BLaER1 treated with 17β-estradiol and CSF1 and Interleukin-3, amounts not matched to agents 10 nM and 100 nM (cell line): ENCODE measurements around the gene MED14.

Experiments
- H3K27ac ChIP-seq, 11 experiments: shearing (Covaris generic); formaldehyde crosslinking; 2 replicates each; pipeline ENCODE4 v1.8.1; 2022
- H3K27me3 ChIP-seq, 11 experiments: shearing (Covaris generic); formaldehyde crosslinking; 2 replicates each; pipeline ENCODE4 v1.8.1; 2022
- H3K36me3 ChIP-seq, 11 experiments: shearing (Covaris generic); formaldehyde crosslinking; 2 replicates each; pipeline ENCODE4 v1.8.1; 2022
- H3K4me1 ChIP-seq, 10 experiments: shearing (Covaris generic); formaldehyde crosslinking; 2 replicates each; pipeline ENCODE4 v1.8.1; 2022
- H3K4me2 ChIP-seq, 11 experiments: shearing (Covaris generic); formaldehyde crosslinking; 2 replicates each; pipeline ENCODE4 v1.8.1; 2022
- H3K4me3 ChIP-seq, 10 experiments: shearing (Covaris generic); formaldehyde crosslinking; 2 replicates each; pipeline ENCODE4 v1.8.1; 2022
- H3K9ac ChIP-seq, 11 experiments: shearing (Covaris generic); formaldehyde crosslinking; 2 replicates each; pipeline ENCODE4 v1.8.1; 2022
- H3K9me3 ChIP-seq, 11 experiments: shearing (Covaris generic); formaldehyde crosslinking; replicated peaks in 1 of 11; 2 replicates each; pipeline ENCODE4 v1.8.1; 2022
- H4K20me1 ChIP-seq, 11 experiments: shearing (Covaris generic); formaldehyde crosslinking; 2 replicates each; pipeline ENCODE4 v1.8.1; 2022
- Cebpa-rat ChIP-seq, 11 experiments: shearing (Covaris generic); IDR thresholded peaks; 2 replicates each; pipeline ENCODE4 v1.8.1; 2022

The MED14 gene

DNA sequence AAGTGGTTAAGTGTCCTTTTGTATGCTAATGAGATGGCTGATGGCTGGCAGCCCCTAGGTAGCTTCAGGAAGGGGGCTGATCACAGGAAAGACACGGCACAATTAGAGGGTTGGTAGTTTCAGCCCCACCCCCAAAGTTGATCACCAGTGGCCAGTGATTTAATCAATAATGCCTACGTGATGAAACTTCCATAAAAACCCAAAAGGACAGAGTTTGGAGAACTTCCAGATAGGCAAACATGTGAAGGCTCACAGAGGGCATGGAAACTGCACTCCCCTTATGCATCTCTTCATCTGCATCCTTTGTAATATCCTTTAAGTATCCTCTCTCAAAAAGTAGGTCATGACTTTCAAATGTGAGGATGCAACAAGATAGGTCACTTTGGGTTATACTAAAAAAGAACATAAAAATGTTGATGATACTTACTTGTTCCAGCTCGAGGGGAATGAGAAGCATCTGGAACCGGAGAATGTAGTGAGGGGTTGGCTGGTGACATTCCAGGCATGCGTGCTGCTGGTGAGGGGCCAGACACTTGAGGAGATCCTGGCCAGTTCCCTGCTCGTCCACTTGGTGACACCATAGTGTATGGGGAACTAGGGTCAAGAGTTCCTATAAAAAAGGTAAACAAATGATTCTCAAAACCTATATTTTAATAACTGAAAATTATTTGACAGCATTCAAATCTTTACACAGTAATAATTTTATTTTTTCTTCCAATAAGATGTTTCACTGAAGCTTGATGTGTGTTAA lies 71.3 kb downstream of the MED14 start:
- peaks cover 0 to 14% (median 0%) of the 10 kb centered on the region in 10 experiments; a peak in 5 of 20 replicates for H3K4me1 ChIP-seq

DNA sequence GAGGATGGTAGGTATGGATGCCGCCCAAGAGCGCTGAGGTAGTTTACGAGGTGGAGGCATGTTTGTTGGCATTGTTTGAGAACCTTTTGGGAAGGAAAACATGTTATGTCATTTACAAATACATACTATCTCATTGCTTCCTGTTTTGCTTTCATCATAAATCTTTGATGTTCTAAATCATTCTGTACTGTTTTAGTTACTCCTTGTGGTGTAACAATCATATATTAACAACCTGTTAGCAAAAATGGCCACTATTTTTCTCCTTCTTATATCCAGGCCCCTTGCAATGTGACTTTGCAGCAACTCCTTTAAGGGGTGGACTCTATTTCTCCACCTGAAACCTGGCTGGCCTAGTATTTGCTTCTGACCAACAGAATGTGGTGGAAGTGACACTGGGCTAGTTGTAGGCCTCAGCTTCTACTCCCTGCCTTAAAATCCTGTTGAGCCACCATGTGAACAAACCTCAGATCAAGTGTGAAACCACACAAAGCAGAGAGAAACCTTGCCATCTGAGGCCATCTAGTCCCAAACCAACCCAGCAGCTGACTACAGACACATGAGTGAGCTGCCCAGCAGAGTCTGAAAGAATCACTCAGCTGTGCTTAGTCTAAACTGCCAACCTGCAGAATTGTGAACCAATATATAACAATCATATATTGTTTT lies 72.1 kb downstream of the MED14 start:
- Histone ChIP-seq H3K4me1 (peaks cover 0 to 14% (median 0%) of the 10 kb centered on the region in 10 experiments; a peak in 5 of 20 replicates), H3K9me3 (no peaks in the 10 kb centered on the region), H3K27me3 (no peaks in the 10 kb centered on the region), H3K4me3 (no peak overlapping the region), H4K20me1 (peaks cover 0 to 3% (median 0%) of the 10 kb centered on the region in 11 experiments; a peak in 1 of 22 replicates), H3K9ac (no peak overlapping the region), H3K4me2 (no peak overlapping the region), H3K36me3 (peaks cover 21 to 92% (median 56%) of the 10 kb centered on the region in 11 experiments), H3K27ac (no peak overlapping the region)
- TF ChIP-seq Cebpa-rat (IDR thresholded peaks at IDR 0.05): no peak

More for the DNA sequence above, 71.3 kb downstream of the MED14 start:
- no peak for TF ChIP-seq Cebpa-rat (IDR thresholded peaks at IDR 0.05)
- Histone ChIP-seq H3K9me3 (no peaks in the 10 kb centered on the region), H3K4me3 (no peak overlapping the region), H3K9ac (no peak overlapping the region), H3K27ac (no peak overlapping the region), H3K36me3 (peaks cover 20 to 92% (median 56%) of the 10 kb centered on the region in 11 experiments), H4K20me1 (peaks cover 0 to 3% (median 0%) of the 10 kb centered on the region in 11 experiments; a peak in 1 of 22 replicates), H3K4me2 (no peak overlapping the region), H3K27me3 (no peaks in the 10 kb centered on the region; a peak in 1 of 22 replicates)

DNA sequence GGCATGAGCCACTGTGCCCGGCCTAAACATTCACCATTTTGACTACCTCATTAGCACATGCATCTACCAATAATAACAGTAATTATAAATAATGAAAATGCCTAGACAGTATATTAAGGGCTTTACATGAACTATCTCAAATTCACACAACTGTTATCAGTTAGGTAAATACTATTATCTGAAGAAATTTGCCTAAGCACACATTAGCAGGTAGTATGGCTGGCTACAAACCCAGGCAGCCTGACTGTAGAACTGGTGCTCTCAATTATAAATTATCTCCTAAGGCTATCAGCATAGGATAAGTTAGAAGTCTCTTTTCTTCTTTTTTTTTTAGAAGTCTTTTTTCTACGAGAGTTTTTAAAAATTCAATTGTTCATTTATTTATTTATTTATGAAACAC lies 73.9 kb downstream of the MED14 start:
- Histone ChIP-seq H3K4me2 (no peak overlapping the region), H3K27ac (no peak overlapping the region), H4K20me1 (no peaks in the 10 kb centered on the region), H3K9ac (no peak overlapping the region), H3K9me3 (no peaks in the 10 kb centered on the region), H3K36me3 (peaks cover 18 to 92% (median 59%) of the 10 kb centered on the region in 11 experiments; a peak in 21 of 22 replicates), H3K27me3 (no peaks in the 10 kb centered on the region; a peak in 1 of 22 replicates), H3K4me1 (peaks cover 0 to 11% (median 0%) of the 10 kb centered on the region in 10 experiments; a peak in 5 of 20 replicates), H3K4me3 (no peak overlapping the region)
- no peak for TF ChIP-seq Cebpa-rat (IDR thresholded peaks at IDR 0.05)

DNA sequence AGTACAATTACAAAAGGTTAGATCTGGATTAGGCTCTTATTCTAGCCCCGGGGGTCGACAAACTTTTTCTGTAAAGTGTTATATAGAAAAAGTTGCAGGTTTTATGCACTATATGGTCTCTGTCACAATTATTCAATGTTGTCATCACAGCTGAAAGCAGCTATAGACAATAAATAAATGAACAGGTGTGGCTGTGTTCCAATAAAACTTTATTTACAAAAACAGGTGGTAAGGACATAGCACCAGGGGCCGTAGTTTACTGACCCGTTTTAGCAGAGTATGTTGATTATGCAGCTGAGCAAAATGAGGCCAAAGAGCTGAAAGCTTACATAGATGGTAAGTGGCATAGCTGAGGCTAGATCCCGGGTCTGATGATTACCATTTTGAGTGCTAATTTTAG lies 75.0 kb downstream of the MED14 start:
- H3K9me3 ChIP-seq: no peaks in the 10 kb centered on the region
- H3K36me3 ChIP-seq: peaks cover 14 to 88% (median 53%) of the 10 kb centered on the region in 11 experiments; a peak in 21 of 22 replicates
- H3K4me1 ChIP-seq: peaks cover 0 to 9% (median 0%) of the 10 kb centered on the region in 10 experiments; a peak in 2 of 20 replicates
- no peak overlapping the region for H3K4me3 ChIP-seq
- no peak overlapping the region for H3K9ac ChIP-seq
- H3K27ac ChIP-seq: no peak overlapping the region
- no peak overlapping the region for H3K4me2 ChIP-seq
- TF ChIP-seq Cebpa-rat (IDR thresholded peaks at IDR 0.05): no peak
- H3K27me3 ChIP-seq: peaks cover 0 to under 1% (median 0%) of the 10 kb centered on the region in 11 experiments; a peak in 1 of 22 replicates
- no peaks in the 10 kb centered on the region for H4K20me1 ChIP-seq

DNA sequence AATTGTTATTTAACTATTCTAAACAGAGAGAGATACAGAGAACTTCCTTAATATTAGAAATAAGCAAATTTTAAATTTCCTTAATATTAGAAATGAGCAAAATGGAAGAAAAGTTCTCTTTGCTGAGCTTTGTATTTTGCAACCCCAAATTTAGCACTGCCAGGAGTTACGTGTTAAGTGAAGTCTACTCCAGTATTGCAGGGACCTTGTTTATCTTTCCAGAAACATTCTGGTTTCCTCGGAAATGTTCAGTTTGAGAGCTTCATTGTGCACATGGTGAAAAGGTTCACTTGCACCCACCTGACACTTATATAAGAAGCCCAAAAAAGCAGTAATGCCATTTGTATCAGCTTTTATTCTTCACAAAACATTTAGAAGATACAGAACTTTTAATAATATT lies 81.8 kb downstream of the MED14 start:
- peaks cover 2 to 23% (median 11%) of the 10 kb centered on the region in 11 experiments; a peak in 14 of 22 replicates for H3K27me3 ChIP-seq
- peaks cover under 1 to 56% (median 18%) of the 10 kb centered on the region in 11 experiments; a peak in 15 of 22 replicates for H3K36me3 ChIP-seq
- no peak overlapping the region for H3K9ac ChIP-seq
- peaks cover 0 to 7% (median 0%) of the 10 kb centered on the region in 10 experiments; a peak in 3 of 20 replicates for H3K4me1 ChIP-seq
- no peaks in the 10 kb centered on the region for H3K9me3 ChIP-seq
- H3K4me3 ChIP-seq: no peak overlapping the region
- TF ChIP-seq Cebpa-rat (IDR thresholded peaks at IDR 0.05): no peak
- H3K4me2 ChIP-seq: no peak overlapping the region
- no peak overlapping the region for H3K27ac ChIP-seq
- peaks cover 0 to 9% (median 0%) of the 10 kb centered on the region in 11 experiments; a peak in 2 of 22 replicates for H4K20me1 ChIP-seq

DNA sequence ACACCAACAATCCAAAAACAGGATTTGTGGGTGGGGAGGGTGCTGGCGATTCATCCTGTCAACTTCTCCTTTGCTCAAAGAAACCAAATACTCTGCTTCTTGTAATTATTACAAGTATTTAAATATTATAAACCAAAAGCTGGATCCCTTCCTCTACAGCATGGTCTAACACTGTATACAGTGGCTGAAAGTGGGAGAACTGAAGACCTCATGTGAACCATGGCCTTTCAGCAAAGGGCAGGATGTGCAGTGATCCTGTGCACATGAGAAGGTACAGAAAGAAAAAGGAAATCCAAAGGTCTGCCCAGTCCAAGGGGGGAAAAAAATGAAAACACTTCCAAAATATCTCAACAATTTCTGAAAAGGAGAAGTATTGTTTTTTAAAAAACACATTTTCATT lies 82.7 kb downstream of the MED14 start:
- no peak overlapping the region for H3K4me2 ChIP-seq
- peaks cover 0 to 47% (median 11%) of the 10 kb centered on the region in 11 experiments; a peak in 12 of 22 replicates for H3K36me3 ChIP-seq
- peaks cover 0 to 9% (median 0%) of the 10 kb centered on the region in 11 experiments; a peak in 2 of 22 replicates for H4K20me1 ChIP-seq
- H3K4me1 ChIP-seq: peaks cover 4 to 13% (median 6%) of the 10 kb centered on the region in 10 experiments; a peak in 12 of 20 replicates
- peaks cover 3 to 32% (median 19%) of the 10 kb centered on the region in 11 experiments; a peak in 16 of 22 replicates for H3K27me3 ChIP-seq
- no peak overlapping the region for H3K9ac ChIP-seq
- no peaks in the 10 kb centered on the region for H3K9me3 ChIP-seq
- no peak overlapping the region for H3K4me3 ChIP-seq
- TF ChIP-seq Cebpa-rat (IDR thresholded peaks at IDR 0.05): no peak
- H3K27ac ChIP-seq: no peak overlapping the region

DNA sequence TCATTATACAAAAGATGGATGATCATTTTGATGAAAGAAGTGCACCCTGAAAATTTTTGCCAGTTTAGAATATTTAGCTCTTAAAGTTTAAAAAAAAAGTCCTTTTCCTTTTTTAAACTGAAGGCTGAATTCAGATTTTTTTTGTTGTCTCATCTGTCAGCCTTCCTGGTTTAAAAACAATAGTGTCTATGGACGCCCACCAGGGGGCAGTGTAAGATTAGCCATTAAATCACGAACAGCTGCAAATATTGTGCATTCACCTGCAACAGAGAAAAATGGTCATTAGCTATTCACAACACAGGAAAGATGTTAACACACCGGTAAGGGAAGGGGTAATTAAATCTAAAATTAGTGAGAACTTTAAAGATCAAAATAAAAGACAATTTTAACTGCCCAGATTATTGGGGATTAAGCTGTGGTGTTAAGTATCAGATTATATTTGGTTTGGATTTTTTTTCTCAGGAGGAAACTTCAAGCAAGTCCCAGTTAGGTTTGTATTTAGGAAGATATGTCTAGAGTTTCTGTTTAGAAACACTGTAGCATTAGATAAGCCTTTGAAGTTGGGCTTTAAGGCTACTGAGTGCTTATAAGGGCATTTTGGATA lies 83.6 kb downstream of the MED14 start:
- no peak overlapping the region for H3K9ac ChIP-seq
- peaks cover 0 to 38% (median 7%) of the 10 kb centered on the region in 11 experiments; a peak in 10 of 22 replicates for H3K36me3 ChIP-seq
- H3K4me1 ChIP-seq: peaks cover 4 to 13% (median 6%) of the 10 kb centered on the region in 10 experiments; a peak in 12 of 20 replicates
- peaks cover 3 to 37% (median 19%) of the 10 kb centered on the region in 11 experiments; a peak in 17 of 22 replicates for H3K27me3 ChIP-seq
- TF ChIP-seq Cebpa-rat (IDR thresholded peaks at IDR 0.05): no peak
- H4K20me1 ChIP-seq: peaks cover 0 to 9% (median 0%) of the 10 kb centered on the region in 11 experiments; a peak in 2 of 22 replicates
- no peak overlapping the region for H3K27ac ChIP-seq
- no peaks in the 10 kb centered on the region for H3K9me3 ChIP-seq
- no peak overlapping the region for H3K4me2 ChIP-seq
- no peak overlapping the region for H3K4me3 ChIP-seq

DNA sequence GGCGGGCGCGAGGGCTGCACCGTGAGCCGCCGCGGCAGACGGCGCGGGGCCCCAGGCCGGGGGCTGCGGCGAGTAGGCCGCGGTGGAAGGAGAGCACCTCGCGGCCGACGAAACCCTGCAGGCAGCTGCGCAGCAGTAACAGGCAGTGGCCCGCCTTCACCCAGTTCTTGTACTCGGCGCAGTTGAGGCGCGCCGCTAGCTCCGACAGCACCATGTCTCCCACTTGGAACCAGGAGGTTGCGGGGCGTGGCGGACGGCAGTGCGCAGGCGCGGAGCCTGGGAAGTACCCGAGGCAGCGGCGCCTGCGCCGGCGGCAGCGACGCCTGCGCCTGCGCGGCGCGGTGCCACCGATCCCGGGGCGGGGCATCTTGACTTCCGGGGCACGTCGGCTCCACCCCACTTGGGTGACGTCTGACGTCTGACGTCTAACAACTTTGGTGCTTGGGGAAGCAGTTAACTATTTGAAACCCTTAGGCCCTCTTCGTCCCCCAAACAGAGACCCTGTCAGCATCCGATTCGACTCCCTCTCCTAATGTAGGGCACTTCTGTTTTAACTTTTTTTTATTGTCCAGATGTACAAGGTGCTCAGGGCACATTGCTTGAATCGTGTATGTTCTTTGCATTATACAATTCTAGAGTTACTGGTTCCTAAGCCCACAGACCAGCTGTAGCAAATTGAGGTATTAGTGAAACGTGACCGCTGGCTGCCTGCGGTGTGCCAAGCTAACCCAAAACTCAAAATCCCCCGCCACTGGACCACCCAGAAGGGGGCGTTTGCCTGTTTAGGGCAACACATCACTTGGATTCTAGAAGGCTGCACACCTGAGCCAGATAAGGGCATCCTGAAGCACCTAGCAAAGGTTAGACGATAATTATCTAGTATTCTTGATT lies 87.8 kb downstream of the MED14 start, which contains the start of gene CXorf38:
Gene CXorf38, minus strand, starts transcription at position 255 of the 891 bp plus-strand sequence. Its CDS starts 41 bp downstream, at position 214.
- H3K4me2 ChIP-seq: peak within 1 kb of the TSS; percentile 72 to 91 (median 78)
- no peaks in the 10 kb centered on the region for H3K9me3 ChIP-seq
- H3K36me3 ChIP-seq: peaks cover 0 to 8% (median 2%) of the 10 kb centered on the region in 11 experiments; a peak in 7 of 22 replicates
- no peak for TF ChIP-seq Cebpa-rat (IDR thresholded peaks at IDR 0.05)
- peaks cover 30 to 37% (median 33%) of the 10 kb centered on the region in 10 experiments for H3K4me1 ChIP-seq
- peak within 1 kb of the TSS; percentile 76 to 86 (median 83) for H3K9ac ChIP-seq
- peaks cover 0 to 17% (median 0%) of the 10 kb centered on the region in 11 experiments; a peak in 4 of 22 replicates for H4K20me1 ChIP-seq
- peaks cover 3 to 31% (median 18%) of the 10 kb centered on the region in 11 experiments; a peak in 16 of 22 replicates for H3K27me3 ChIP-seq
- H3K4me3 ChIP-seq: peak within 1 kb of the TSS; percentile 69 to 82 (median 75)
- H3K27ac ChIP-seq: peak within 1 kb of the TSS; percentile 43 to 89 (median 78); a peak in 21 of 22 replicates
